Stimulated activated CD4-positive, alpha-beta T cell treated with anti-CD3 and anti-CD28 coated beads, Interleukin-12 subunit alpha, Interleukin-12 subunit beta, amount 100 ng/mL, for 24 hours (primary cell): Measurements from ENCODE around the gene DEFB128.
"Not testable (repeated sequence)": the region's sequence is repeated elsewhere in the genome, so short reads cannot be mapped to it uniquely, and the experiment has no call there.

Source experiments
- DNase-seq, 2 experiments: peaks; one replicate each; pipeline ENCODE4 v3.0.0-alpha.2; 2020; ENCODE audit warnings: low read depth in 2 of 2

DEFB128 gene

DNA sequence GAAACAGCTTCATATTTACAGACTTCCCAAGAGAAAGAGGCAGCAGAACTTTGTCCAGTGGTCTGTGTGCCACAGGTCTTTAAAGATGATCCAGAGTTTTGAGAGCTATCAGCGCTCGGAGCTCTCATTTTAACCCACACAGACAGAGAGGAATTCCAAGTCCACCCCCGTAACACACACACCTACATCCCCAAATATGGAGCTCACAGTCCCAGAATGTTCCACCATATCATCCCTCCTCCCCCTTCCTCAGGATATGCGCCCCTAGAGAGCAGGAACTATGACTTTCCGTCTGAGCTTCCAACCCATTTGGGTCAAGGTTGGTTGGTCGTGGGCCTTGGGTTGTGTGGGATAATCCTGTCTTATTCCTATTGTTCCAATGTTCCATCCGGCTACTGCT lies at the start of gene DEFB128:
Gene DEFB128 (minus strand): TSS at position 101 of the 400 bp plus-strand sequence. CDS start 88 bp downstream, at position 13.
- DNase-seq: no peak

DNA sequence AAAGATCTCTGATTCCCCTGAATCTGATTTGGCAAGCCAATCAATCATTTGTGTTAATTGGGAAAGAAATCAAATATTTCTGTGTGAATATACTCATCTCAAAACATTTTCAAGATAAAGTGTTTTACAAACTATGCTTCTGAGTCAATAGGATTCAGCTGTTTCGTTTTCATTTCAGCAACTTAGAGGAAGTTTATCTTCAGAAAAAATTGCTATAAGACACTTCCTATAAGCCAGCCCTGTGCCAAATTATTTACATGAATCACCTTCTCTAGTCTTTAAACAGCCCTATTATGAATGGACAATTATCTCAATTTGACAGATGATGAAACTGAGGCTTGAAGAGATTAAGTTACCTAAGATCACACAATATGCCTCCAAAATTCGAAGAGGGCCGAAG lies 48.4 kb upstream of the DEFB128 start:
- no peak for DNase-seq

DNA sequence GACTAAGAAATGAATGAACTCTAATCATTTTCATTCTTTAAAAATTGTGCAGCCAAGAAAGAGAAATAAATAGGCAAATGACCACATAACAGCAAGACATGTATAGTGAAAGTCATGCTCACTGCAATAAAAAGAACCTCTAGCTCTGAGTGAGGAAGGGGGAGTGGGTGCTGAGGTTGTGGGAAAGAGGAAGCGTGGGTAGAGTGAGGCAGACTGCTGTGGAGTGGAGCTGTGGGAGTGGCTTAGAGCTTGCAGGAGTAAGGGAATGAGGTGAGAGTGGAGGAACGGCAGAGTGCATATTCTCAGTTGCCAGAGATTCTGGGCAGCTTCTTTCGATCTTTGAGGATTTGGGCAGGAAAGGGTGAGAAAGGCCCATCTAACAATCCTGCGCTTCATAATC lies 48.0 kb upstream of the DEFB128 start:
- DNase-seq: peak in 1 of 2 experiments; percentile 25

DNA sequence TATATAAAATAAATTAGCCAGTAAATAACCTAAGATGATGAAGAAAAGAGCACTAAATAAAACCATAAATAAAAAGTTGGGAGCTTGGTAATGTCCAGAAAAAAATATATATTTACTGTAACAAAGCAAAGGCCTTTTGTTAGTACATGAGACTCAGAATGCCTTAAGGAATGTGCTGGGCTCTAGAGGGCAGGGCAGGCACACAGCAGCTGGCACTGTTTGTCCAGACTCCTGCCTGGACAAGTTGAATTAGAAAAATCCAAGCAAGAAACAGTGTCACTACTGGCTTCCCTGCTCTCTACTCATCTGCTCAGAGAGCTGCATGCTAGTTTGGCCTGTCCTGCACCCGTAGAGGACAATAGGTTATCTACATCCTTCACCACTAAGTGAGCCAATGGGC lies 46.4 kb upstream of the DEFB128 start:
- DNase-seq: no peak

DNA sequence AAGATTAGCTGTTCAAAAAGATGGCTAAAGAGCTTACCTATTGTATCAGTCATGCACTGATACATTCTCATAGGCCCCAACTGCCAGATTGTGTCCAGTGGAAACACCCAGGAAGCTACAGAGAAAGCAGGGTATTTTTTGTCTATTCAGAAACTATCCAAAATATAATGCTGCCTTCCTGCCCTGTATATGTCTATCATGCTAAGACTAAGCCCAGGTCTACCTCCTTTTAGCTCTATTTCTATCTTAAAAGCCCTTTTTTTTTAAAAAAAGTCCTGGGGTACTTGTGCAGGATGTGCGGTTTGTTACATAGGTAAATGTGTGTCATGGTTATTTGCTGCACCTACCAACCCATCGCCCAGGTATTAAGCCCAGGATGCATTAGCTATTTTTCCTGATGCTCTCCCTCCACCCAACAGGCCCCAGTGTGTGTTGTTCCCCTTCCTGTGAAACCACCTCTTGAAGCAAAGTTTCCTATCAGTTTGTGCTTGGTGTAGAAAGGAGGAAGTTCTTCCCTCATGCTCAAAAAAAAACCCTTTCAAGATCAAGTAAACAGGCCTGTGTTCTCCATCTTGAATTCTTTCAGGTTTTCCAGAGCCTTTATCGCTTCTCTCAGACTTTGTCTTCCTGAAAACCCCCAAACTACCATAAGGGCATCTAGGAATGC lies 38.1 kb upstream of the DEFB128 start:
- no peak for DNase-seq

DNA sequence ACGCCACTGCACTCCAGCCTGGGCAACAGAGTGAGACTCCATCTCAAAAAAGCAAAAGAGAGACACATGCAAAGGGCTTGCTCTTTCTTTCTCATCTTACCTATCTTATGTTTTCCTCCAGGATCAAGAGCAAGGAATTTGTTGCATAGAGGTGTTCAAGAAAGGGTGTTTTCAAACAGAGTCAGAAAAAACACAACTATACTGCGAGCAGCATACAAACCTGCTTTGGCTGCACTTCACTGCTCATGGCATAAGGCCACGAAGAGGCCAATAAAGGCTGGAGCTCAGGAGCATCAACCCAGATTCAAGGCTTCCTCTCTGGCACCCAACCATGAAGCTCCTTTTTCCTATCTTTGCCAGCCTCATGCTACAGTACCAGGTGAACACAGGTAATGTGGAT lies 37.4 kb upstream of the DEFB128 start, which contains the start of gene DEFB129:
Gene DEFB129 (plus strand): TSS at position 301 of the 400 bp plus-strand sequence. CDS start 31 bp downstream, at position 332.
- no peak for DNase-seq

DNA sequence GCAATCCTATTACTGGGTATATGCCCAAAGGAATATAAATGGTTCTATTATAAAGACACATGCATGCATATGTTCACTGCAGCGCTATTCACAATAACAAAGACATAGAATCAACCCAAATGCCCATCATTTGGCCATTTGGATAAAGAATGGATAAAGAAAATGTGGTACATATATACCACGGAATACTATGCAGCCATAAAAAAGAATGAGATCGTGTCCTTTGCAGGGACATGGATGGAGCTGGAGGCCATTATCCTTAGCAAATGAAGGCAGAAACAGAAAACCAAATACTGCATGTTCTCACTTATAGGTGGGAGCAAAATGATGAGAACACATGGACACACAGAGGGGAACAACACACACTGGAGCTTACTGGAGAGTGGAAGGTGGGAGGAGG lies 36.4 kb upstream of the DEFB128 start:
- not testable (repeated sequence) for DNase-seq

DNA sequence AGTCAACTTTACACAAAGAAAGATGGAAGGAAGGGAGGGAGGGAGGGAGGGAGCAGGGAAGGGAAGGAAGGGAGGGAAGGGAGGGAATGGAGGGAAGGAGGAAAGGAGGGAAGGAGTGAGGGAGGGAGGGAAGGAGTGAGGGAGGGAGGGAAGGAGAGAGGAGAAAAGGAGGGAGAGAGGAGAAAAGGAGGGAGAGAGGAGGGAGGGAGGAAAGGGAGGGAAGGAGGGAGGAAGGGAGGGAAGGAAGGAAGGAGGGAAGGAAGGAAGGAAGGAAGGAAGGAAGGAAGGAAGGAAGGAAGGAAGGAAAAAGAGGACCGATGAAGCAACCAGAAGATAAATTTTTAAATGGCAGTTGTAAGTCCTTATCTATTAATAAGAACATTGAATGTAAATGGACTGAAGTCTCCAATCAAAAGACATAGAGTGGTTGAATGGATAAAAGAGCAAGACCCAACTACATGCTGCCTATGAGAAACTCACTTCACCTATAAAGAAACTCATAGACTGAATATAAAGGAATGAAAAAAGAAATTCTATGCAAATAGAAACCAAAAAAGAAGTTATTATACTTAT lies 31.8 kb upstream of the DEFB128 start:
- no peak for DNase-seq

DNA sequence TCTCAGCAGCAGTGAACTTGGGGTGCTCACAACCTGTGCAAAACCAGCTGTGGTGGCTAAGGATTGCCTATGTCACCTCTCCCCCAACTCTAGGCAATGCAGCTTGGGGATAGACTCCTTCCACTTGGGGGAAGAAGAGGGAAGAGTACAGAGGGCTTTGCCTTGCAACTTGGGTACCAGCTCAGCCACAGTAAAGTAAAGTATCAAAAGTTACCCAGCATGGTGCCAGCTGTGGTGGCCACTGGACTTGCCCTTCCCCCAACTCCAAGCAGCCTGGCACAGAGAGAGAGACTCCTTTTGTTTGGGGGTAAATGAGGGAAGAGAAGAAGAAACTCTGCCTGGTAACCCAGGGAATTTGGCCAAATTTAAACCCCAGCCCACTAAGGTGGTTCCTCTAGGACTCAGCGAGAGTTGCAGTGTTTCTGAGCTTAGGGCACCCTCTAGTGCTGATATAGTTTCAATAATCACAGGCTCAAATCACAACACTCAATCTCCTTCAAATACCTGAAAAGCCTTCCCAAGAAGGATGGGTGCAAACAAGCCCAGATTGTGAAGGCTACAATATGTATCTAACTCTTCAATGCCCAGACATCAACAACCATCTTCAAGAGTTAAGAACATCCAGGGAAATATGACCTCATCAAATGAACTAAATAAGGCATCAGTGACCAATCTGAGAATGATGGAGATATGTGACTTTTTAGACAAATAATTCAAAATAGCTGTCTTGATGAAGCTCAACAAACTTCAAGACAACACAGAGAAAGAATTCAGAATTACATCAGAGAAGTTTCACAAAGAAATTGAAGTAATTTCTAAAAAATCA lies 30.0 kb upstream of the DEFB128 start:
- DNase-seq: no peak

DNA sequence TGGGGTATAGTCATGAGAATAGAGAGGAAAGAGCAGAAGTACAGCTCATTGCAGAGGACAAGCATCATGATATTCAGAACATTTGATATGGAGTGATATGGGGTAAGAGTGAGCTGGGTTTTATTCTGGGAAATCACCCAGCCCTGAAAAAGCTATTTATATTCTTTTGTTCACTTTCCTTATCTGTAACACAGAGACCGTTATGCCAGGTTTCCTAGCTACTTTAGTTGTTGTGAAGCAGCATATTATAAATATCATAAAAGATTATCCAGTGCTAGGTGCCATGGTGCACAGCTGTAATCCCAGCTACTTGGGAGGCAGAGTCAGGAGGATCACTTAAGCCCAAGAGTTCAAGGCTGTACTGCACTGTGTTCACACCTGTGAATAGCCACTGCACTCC lies 27.8 kb upstream of the DEFB128 start:
- DNase-seq: no peak

DNA sequence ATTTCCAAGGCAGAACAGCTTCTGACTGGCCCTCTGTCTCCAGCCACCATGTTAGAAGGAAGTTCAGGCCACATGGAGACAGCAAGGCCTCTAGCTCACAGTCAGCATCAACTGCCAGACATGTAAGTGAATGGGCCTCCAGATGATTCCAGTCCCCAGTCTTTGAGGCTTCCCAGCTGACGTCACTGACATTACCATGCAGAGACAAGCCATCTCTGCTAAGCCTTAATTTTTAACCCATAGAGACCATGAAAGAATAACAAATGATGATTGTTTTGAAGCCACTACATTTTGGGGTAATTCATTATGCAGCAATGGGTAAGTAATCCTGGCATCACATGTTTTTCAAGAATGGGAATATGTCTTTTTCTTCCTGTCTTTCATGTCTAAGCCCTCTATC lies 26.3 kb upstream of the DEFB128 start:
- DNase-seq: no peak

DNA sequence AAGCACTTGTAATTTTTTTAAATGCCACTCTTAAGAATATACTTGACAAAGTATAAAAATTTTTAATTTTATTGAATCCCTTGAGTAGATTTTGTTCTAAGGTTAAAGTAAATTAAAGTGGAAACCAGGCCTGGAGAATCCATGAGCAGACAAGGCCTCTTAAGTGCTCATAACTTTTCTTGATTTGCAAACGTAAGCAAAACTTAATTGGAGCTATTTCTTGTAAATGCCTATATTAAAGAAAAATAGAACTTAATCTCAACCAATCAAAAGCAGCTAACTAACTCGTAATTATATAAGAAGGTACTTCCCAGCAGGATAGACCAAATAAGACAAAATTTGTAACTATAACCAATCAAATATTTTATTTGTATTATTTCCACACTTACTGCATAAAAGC lies 24.9 kb upstream of the DEFB128 start:
- no peak for DNase-seq

DNA sequence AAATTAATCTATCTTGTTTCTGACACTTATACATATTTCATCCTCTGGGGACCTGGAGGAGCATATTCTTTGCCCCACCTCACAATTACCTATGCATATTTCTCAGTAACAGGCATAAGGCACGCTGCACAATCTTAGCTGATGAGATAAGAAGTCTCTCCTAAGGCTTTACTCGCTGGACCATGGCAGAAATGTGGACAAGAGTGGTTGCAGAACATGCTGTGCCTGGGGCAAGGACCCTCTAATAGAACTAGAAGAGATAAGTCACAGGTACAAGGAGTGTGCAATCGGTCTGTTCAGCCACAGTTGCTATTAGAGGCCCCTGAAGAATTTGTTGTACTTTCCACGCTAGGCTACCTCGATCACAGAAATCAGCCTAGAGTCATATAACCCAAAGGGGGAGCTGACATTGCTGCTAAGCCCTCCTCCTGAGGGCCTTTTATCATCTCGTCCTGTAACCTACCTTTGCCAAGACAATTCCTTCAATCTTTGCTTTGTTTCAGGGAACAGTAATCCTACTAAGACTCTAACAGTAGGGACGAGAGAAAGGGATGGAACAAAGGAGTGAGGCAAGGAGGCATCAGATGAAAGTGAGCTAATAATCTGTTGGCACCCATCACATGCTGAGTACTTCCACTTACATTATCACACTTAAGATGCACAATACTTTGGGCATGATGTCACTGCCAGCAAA lies 21.4 kb upstream of the DEFB128 start:
- DNase-seq: no peak

DNA sequence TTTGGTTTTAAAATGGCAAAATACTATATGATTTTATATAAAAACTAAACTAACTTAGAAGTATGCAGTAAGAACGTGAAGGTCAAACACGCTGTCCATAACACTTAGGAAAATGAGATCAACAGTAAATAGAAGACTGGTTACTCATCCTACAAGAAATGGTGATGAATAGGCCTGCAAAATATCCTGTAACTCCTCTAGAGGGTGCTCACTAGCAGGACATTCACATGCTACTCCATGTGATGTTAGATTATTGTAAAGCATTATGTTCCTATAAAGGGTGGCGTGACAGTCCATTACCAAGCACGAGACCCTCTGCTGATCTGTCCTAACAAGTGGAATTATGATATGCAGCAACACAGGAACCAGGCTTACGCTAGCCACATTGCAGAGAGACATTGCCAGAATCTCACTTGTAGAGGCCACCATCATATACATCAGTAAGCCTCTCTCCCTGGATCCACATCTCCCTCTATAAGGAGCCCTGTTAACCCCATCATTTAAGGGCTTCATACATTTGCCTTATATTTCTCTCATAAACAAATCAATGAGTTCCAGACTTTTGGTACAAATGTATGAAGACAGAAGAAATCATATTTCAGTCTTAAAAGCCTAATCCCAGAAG lies 19.5 kb upstream of the DEFB128 start:
- DNase-seq: no peak

DNA sequence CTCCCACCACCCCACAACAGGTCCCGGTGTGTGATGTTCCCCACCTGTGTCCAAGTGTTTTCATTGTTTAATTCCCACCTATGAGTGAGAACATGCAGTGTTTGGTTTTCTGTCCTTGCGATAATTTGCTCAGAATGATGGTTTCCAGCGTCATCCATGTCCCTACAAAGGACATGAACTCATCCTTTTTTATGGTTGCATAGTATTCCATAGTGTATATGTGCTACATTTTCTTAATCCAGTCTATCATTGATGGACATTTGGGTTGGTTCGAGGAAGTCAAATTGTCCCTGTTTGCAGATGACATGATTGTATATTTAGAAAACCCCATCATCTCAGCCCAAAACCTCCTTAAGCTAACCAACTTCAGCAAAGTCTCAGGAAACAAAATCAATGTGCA lies 14.1 kb upstream of the DEFB128 start:
- DNase-seq: not testable (repeated sequence)

DNA sequence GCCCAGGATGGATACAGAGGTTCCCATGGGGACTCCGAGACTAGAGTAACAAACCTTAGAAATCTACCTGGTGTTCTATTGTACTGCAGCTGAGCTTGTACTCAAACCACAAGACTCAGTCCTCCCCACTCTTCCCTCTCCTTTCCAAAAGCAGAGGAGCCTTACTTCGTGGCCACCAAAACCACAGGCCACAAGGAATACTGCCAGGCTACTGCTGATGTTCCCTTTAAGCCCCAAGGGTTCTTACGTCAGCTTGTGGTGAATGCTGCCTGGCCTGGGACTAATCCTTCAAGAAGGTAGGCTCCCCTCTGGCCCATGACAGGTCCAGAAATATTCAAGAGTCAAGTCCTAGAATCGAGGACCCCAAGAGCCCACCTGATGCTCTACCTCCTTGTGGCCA lies 10.5 kb upstream of the DEFB128 start:
- DNase-seq: no peak

DNA sequence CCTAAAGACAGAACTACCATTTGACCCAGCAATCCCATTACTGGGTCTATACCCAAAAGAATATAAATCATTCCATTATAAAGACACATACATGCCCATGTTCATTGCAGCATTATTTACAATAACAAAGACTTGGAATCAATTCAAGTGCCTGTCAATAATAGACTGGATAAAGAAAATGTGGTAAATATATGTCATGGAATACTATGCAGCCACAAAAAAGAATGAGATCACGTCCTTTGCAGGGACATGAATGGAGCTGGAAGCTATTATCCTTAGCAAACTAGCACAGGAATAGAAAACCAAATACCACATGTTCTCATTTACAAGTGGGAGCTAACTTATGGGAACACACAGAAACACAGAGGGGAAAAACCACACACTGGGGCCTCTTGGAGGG lies 8.7 kb upstream of the DEFB128 start:
- DNase-seq: no peak

DNA sequence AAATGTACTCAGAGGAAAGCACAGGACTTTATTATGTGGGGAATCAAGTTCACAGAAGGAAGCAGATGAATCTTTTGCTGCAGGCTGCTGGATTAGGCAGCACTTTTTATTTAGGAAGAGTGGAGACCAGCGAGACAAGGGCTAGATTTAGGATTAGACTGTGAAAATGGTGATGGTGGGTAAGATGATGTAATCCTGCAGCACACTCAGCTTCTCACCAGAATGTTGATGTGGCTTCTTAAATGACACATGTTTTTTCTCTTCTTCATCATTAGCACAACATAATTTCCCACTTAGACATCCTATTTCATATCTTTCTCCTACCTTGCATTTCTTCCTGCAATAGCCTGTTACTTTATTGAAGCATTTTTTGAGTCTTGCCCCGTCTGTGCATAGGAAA lies 1.8 kb downstream of the DEFB128 start:
- DNase-seq: no peak

DNA sequence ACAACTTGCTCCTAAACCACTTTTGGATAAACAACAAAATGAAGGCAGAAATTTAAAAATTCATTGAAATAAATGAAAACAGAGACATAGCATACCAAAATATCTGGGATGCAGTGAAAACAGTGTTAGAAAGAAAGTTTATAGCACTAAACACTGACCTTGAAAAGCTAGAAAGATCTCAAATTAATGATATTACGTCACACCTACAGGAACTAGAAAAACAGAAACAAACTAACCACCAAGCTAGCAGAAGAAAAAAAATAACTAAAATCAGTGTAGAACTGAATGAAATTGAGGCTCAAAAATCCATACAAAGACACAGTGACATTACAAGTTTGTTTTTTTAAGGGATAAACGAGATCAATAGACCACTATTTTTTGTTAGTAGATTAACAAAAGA lies 5.2 kb downstream of the DEFB128 start:
- DNase-seq: no peak

DNA sequence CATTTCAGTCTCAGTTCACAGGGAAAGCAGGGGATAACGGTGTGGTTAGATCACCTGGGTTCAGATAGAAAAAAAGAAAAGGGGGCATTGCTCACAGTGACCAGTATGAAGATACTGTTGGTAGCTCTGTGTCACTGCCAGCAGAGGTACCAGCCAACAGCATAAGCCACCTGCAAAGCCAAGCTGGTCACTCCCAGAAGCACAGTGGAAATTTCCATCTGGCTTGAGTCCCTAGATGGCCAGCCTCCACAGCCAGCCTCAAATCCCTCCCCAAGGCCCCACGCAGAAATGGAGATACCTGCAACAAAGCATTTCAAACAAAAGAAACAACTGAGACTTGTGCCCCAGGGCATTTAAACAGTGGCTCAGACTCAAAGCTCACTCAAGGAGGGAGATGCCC lies 20.6 kb downstream of the DEFB128 start:
- no peak for DNase-seq

DNA sequence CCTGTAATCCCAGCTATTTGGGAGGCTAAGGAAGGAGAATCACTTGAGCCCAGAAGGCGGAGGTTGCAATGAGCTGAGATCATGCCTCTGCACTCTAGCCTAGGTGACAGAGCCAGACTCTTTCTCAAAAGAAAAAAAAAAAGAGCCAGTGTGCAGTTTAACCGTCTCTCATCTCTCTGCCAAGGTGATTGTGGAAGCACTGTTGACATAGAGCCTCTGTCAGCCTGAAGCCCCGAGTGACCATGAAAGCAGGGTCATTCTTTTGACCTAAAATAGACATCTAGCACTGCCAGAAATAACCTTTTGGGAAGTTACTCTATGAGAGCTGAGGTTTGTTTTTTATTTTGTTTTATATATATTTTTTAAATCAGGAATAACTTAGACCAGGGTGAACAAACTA lies 24.9 kb downstream of the DEFB128 start:
- DNase-seq: no peak

DNA sequence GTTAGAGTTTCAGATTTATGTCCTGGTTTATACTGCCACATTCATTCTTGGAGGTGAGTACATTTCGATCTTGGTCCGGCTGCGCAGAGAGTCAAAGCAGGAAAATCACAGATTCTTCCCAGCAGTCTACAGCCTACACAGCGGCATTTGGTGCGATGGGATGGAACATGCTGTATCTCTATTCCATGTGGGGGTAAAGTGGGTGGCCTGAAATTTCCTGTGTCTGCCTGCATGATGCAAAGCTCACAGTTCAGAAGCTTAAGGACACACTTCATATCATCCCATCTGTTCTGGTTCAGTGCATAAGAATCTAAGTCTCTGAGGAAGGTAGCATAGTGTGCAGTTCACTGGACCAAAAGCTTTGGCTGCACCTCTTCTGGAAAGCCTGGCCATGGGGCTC lies 32.4 kb downstream of the DEFB128 start, which contains the start of gene DEFB127:
Gene DEFB127 (plus strand): TSS at position 301 of the 400 bp plus-strand sequence. CDS start 91 bp downstream, at position 392.
- no peak for DNase-seq
